Erythroblast (primary cell): ENCODE measurements around the gene TMEM94.

Source experiments
- GATA1 ChIP-seq: IDR thresholded peaks from 2 replicates; pipeline ENCODE4 v1.6.1; 2011; ENCODE audit warnings: low read depth, mild to moderate bottlenecking, control low read depth, low read length, moderate library complexity
- POLR2A ChIP-seq: IDR thresholded peaks from 2 replicates; pipeline ENCODE4 v1.6.1; 2011; ENCODE audit warnings: mild to moderate bottlenecking, low read length

GRCh38 chr17:75487351-75488070 is 31.1 kb downstream of the TMEM94 start:
- no peak for TF ChIP-seq POLR2A
- no peak for TF ChIP-seq GATA1
